ENCODE measurements around the gene LONP1.

- TF ChIP-seq CTCF (IDR thresholded peaks at IDR 0.05) (no peak), POLR2A (IDR thresholded peaks at IDR 0.05) (no peak)
Measured at GRCh38 chr19:5694956-5695648, 24.8 kb downstream of the LONP1 start.
